ENCODE measurements around the gene HIGD1B. TPM values are rescaled to one million over a fixed set of nuclear protein-coding genes. Genes with fewer than 3 reads are reported as not detected.

The HIGD1B gene
- total and polyA plus RNA-seq, 8 donors, result 0.35 to 14.6 (median 1.4) TPM; not detected in 1

DNA sequence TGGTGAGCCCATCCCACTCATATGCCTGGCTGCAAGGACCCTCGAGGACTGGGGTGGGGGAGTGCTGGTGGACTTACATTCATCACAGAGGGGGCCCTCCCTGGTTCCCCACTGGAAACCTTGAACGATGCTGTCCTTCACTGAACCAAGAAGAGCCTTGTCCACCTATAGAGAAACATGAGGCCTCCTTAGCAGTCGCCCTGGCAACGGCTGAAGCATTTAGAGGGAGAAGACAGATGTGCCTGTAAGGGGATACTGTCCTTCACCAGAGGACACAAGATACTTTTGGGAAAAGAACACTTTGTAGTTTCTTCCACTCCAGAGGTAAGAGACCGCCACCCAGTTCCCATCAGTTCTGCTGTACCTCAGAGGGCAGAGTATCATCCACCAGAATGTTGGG lies 6.5 kb downstream of the HIGD1B start:
- FAIRE-seq (no peak), DNase-seq (no peak), ATAC-seq (no peak)
- Histone ChIP-seq H3K9me3 (no peaks in the 10 kb centered on the region), H3K4me3 (no peak overlapping the region), H3K36me3 (peaks cover 9 to 81% (median 32%) of the 10 kb centered on the region in 3 donors), H3K27ac (no peak overlapping the region), H3K4me1 (no peaks in the 10 kb centered on the region), H3K27me3 (no peaks in the 10 kb centered on the region)
- 89 to 92% methylated on average over 5 of the region's 5 CpGs for WGBS, 2 donors
- TF ChIP-seq, protein P1, sequence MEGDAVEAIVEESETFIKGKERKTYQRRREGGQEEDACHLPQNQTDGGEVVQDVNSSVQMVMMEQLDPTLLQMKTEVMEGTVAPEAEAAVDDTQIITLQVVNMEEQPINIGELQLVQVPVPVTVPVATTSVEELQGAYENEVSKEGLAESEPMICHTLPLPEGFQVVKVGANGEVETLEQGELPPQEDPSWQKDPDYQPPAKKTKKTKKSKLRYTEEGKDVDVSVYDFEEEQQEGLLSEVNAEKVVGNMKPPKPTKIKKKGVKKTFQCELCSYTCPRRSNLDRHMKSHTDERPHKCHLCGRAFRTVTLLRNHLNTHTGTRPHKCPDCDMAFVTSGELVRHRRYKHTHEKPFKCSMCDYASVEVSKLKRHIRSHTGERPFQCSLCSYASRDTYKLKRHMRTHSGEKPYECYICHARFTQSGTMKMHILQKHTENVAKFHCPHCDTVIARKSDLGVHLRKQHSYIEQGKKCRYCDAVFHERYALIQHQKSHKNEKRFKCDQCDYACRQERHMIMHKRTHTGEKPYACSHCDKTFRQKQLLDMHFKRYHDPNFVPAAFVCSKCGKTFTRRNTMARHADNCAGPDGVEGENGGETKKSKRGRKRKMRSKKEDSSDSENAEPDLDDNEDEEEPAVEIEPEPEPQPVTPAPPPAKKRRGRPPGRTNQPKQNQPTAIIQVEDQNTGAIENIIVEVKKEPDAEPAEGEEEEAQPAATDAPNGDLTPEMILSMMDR (IDR thresholded peaks at IDR 0.05), result no peak
- intact Hi-C loops (cut with DNase I), result no loop called here

DNA sequence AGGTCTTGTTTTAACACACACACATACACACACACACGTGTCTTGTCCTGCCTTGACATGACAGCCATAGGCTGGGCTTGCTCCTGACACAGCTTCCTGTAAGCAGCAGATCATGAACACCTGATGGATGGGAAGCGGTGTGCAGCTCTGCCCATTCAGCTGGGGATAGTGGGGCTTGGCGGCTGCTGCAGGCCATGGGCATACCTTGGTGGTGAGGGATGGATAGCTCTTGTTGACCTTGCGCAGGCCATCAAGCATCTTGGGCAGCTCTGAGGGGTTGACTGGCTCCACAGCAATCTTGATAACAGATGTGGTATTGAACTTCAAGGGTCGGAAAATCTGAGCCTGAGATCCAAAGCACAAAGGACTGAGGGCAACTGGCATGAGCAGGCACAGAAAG lies 12.0 kb downstream of the HIGD1B start:
- Histone ChIP-seq H3K4me3 (no peak overlapping the region), H3K9me3 (no peaks in the 10 kb centered on the region), H3K27ac (no peak overlapping the region), H3K27me3 (no peaks in the 10 kb centered on the region), H3K36me3 (peaks cover 12 to 75% (median 40%) of the 10 kb centered on the region in 3 donors), H3K4me1 (no peaks in the 10 kb centered on the region)
- DNase-seq (no peak), FAIRE-seq (no peak), ATAC-seq (no peak)
- TF ChIP-seq, protein P1 (IDR thresholded peaks at IDR 0.05), result no peak
- WGBS, 2 donors, result 84 to 92% methylated on average over 5 of the region's 5 CpGs
- intact Hi-C loops (cut with DNase I), result loop anchor here in 2 of 3 donors (5.0 kb wide), 2 partner anchors 77 to 82 kb away; no protein-coding TSS in a partner anchor

DNA sequence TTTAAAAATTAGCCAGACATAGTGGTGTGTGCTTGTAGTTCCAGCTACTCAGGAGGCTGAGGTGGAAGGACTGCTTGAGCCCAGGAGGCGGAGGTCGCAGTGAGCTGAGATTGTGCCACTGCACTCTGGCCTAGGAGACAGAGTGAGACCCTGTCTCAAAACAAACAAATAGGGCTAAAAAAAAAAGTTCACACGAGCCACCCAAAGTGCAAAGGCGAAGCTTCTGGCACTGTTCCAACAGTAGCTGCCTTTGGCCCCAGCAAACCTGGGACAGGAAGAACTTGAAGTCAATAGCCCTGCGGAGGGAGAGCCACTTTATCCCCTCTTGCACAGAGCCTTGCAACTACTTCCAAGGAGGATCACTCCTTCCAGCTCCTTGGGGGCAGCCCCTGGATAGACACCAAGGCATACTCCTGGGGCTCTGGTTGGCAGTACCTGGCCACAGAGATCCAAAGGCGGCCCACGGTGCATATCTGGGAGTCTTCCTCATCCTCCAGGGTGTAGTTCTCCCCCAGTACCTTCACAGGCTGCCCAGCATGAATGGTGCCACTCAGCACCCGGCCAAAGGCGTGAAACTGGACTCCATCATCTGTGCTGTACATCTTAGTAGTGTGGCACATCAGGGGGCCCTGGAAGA lies 14.7 kb downstream of the HIGD1B start:
- Histone ChIP-seq H3K9me3 (no peaks in the 10 kb centered on the region), H3K4me1 (no peaks in the 10 kb centered on the region), H3K4me3 (no peak overlapping the region), H3K36me3 (peaks cover 8 to 68% (median 34%) of the 10 kb centered on the region in 3 donors), H3K27ac (no peak overlapping the region), H3K27me3 (no peaks in the 10 kb centered on the region)
- TF ChIP-seq, protein P1 (IDR thresholded peaks at IDR 0.05), result no peak
- DNase-seq (peak in 1 of 6 donors; percentile 18), FAIRE-seq (no peak), ATAC-seq (no peak)
- WGBS, 2 donors, result 90 to 94% methylated on average over 9 of the region's 9 CpGs
- intact Hi-C loops (cut with DNase I), result loop anchor here in 2 of 3 donors (5.0 kb wide), 2 partner anchors 80 to 85 kb away; no protein-coding TSS in a partner anchor

DNA sequence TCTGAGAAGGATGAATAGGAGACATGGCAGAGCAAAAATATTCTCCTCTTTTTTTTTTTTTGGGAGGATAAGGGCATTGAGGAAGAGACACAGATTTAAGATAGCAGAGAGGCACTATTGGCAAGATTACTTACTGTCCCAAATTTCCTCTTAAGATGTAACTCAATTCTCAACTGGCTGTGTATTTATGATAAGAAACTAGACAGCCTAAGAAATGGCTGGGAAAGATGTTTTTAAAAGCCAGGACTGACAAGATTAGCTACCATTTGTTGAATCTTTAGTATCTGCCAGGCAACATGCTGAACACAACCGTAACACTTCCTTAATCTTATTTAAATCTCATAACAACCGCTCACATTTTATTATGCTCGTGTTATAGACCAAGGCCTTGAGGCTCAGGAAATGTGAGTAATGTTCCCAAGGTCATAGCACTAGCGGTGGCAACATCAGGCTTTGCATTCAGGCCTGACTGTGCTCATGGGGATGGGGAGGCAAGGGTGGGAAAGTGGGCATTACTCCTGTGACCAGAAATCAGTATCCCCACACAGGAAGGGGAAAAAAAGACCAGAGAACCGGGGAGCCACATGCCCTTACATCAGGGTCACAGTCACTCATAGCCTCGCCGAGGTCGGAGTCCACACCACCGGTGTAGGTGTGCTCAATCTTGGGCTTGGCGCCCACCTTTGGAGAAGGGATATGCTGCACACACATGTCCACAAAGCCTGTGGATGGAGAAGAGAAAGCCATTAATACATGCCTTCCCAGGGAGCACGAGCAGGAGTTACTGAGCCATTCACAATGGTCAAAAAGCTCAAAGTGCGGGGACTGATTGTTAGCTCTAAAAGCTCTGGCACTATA lies 15.6 kb downstream of the HIGD1B start:
- WGBS, 2 donors, result 81% methylated on average over 12 of the region's 12 CpGs
- H3K9me3 ChIP-seq, result no peaks in the 10 kb centered on the region
- no peak overlapping the region for H3K4me3 ChIP-seq
- no peaks in the 10 kb centered on the region for H3K27me3 ChIP-seq
- FAIRE-seq (no peak), ATAC-seq (no peak), DNase-seq (peak in 1 of 6 donors; percentile 37)
- peaks cover 8 to 70% (median 43%) of the 10 kb centered on the region in 3 donors for H3K36me3 ChIP-seq
- intact Hi-C loops (cut with DNase I), result loop anchor here in 2 of 3 donors (5.0 kb wide), 2 partner anchors 81 to 86 kb away; no protein-coding TSS in a partner anchor
- TF ChIP-seq, protein P1 (IDR thresholded peaks at IDR 0.05), result no peak
- H3K27ac ChIP-seq, result no peak overlapping the region
- H3K4me1 ChIP-seq, result no peaks in the 10 kb centered on the region
